ENCODE data around the gene AHCYL1. TPM values are rescaled to one million over a fixed set of nuclear protein-coding genes. Genes with fewer than 3 reads are reported as not detected.

The AHCYL1 gene
- total and polyA plus RNA-seq, 10 of the 15 experiments (the other 5 are each of a cell fraction or from before 2014, with no cell fraction given), result 24.7 to 73.6 (median 46.8) TPM

DNA sequence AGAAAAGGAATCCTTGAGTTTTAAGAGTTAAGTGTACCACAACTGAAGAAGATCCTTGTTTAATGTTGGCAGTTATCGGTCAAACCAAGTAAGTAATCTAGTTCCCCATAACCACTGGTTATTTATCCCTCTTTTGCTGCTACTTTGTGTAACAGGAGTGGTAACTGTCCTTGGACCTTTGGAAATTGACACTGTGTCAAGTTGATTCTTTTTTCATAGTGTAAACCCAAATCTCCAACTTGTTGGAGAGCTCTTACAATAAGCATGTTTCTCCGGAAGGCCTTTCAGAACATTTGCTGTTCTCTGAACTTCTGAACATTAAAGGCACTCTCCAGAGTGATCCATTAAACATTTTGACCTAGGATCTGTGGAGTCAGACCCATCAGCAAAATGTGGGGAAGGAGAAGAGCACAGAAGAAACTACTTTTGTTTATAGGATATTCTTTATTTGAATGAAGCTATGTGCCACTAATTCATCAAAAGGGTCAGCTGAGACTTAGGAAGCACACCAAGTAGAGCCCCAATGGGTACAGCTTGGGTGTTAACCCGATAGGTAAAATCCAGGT, 3.9 kb downstream of the AHCYL1 start:
- Histone ChIP-seq H3K79me2 (ENCODE audit: control insufficient read depth, insufficient read depth, low read length) (peaks cover 45% of the 10 kb centered on the region), H3K9me3 (replicated peaks; ENCODE audit: control insufficient read depth, insufficient read depth, low read length) (no peaks in the 10 kb centered on the region), H3K4me1 (ENCODE audit: control insufficient read depth, insufficient read depth, low read length) (peaks cover 7% of the 10 kb centered on the region), H3K36me3 (ENCODE audit: control insufficient read depth in 2 of 2, insufficient read depth in 2 of 2, low read length in 1 of 2) (peaks cover 0 to 2% of the 10 kb centered on the region in 2 experiments; a peak in 1 of 4 replicates), H4K20me1 (ENCODE audit: control insufficient read depth, insufficient read depth) (no peaks in the 10 kb centered on the region; the same call in 1 of the 2 replicates), H3K9ac (ENCODE audit: control insufficient read depth, insufficient read depth, low read length) (no peak overlapping the region), H3K27ac (ENCODE audit: control insufficient read depth, insufficient read depth) (no peak overlapping the region), H3K4me3 (peak overlapping the region; percentile 21; the same call in 1 of the 2 replicates), H2AFZ (ENCODE audit: control insufficient read depth, low read depth, low read length) (no peak overlapping the region), H3K27me3 (replicated peaks in 1 of 2; ENCODE audit: control insufficient read depth in 2 of 2, insufficient read depth in 2 of 2, low read length in 1 of 2) (no peaks in the 10 kb centered on the region), H3K4me2 (ENCODE audit: control insufficient read depth, insufficient read depth) (peak overlapping the region; percentile 44)
- ATAC-seq (no peak), FAIRE-seq (no peak), DNase-seq (ENCODE audit: low read depth, low spot score) (no peak)
- POLR2A ChIA-PET, result interaction anchor here (1.6 to 1.9 kb wide), 2 partner anchors 14 to 46 kb away, joined by 4 to 9 read pairs; partner anchors contain the start of gene STRIP1
- TF ChIP-seq NBN (IDR thresholded peaks at IDR 0.05) (no peak), ZNF622 (IDR thresholded peaks at IDR 0.05) (no peak), HDAC6 (IDR thresholded peaks at IDR 0.05; ENCODE audit: unreplicated experiment) (no peak), YY1 (IDR thresholded peaks at IDR 0.05; ENCODE audit: low read depth, low read length) (no peak), HDAC2 (IDR thresholded peaks at IDR 0.05) (no peak), ZNF207 (IDR thresholded peaks at IDR 0.05; ENCODE audit: borderline replicate concordance) (no peak), FOS (IDR thresholded peaks at IDR 0.05; ENCODE audit: borderline replicate concordance, extremely low read depth, insufficient read length) (no peak), RCOR1 (conservative IDR thresholded peaks at IDR 0.05; ENCODE audit: low read depth, low read length) (no peak), SIN3A (IDR thresholded peaks at IDR 0.05; ENCODE audit: low read depth, low read length) (no peak), ZBED1 (IDR thresholded peaks at IDR 0.05; ENCODE audit: borderline replicate concordance) (no peak), EED (IDR thresholded peaks at IDR 0.05; ENCODE audit: low read depth) (no peak)
- TF ChIP-seq, protein P1, sequence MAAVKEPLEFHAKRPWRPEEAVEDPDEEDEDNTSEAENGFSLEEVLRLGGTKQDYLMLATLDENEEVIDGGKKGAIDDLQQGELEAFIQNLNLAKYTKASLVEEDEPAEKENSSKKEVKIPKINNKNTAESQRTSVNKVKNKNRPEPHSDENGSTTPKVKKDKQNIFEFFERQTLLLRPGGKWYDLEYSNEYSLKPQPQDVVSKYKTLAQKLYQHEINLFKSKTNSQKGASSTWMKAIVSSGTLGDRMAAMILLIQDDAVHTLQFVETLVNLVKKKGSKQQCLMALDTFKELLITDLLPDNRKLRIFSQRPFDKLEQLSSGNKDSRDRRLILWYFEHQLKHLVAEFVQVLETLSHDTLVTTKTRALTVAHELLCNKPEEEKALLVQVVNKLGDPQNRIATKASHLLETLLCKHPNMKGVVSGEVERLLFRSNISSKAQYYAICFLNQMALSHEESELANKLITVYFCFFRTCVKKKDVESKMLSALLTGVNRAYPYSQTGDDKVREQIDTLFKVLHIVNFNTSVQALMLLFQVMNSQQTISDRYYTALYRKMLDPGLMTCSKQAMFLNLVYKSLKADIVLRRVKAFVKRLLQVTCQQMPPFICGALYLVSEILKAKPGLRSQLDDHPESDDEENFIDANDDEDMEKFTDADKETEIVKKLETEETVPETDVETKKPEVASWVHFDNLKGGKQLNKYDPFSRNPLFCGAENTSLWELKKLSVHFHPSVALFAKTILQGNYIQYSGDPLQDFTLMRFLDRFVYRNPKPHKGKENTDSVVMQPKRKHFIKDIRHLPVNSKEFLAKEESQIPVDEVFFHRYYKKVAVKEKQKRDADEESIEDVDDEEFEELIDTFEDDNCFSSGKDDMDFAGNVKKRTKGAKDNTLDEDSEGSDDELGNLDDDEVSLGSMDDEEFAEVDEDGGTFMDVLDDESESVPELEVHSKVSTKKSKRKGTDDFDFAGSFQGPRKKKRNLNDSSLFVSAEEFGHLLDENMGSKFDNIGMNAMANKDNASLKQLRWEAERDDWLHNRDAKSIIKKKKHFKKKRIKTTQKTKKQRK (IDR thresholded peaks at IDR 0.05; ENCODE audit: low read depth, low read length), result no peak
- 95% methylated on average over 3 of the region's 3 CpGs for WGBS (ENCODE audit: insufficient coverage, insufficient replicate concordance, low lambda C conversion rate, missing lambda C conversion rate)
- RAD21 ChIA-PET (ENCODE audit: unreplicated experiment), result interaction anchor here (1.4 to 6.5 kb wide), 2 partner anchors 22 to 212 kb away, joined by 4 to 94 read pairs; no protein-coding TSS in a partner anchor
- CTCF ChIA-PET, result interaction anchor here (1.3 to 16.8 kb wide), 7 partner anchors 10 to 348 kb away, joined by 3 to 759 read pairs (median 9); no protein-coding TSS in a partner anchor
- SMC1A ChIA-PET (ENCODE audit: uncharacterized antibody, unreplicated experiment), result interaction anchor here (0.6 to 13.9 kb wide), 10 partner anchors 10 to 349 kb away, joined by 3 to 431 read pairs (median 6); partner anchors contain the start of gene STRIP1
- in situ Hi-C loops (cut with MboI), result loop anchor here (5.0 kb wide), 2 partner anchors 346 to 441 kb away; partner anchors contain the start of gene GNAI3
- BruUV-seq (replicated peaks), result no TSS peak
- intact Hi-C loops (cut with micrococcal nuclease; ENCODE audit: unreplicated experiment), result no loop called here

Measured in GM12878 (cell line).